HCT116 (cell line): ENCODE results near the gene NID2. TPM values are rescaled to one million over a fixed set of nuclear protein-coding genes. Genes with fewer than 3 reads are reported as not detected.

ENCODE experiments used
- ATAC-seq: fragments of 200-7000 bp; cut with Tn5 transposase; 2 replicates; pipeline ENCODE4 v1.9.1; 2020; ENCODE audit warnings: mild to moderate bottlenecking, moderate library complexity
- BruUV-seq: library from RNA; stranded (reverse); fragments of 400-500 nt; replicated peaks from 2 replicates; lab custom pipeline; 2021; lab: Mats Ljungman, UMichigan
- CTCF ChIA-PET: fragments of 300-600 bp; sonication (Branson Sonifier 250); formaldehyde crosslinking; loops from one replicate; lab custom pipeline; 2021; ENCODE audit warnings: antibody characterized with exemption; lab: Charles Lee
- POLR2A ChIA-PET: fragments of 300-600, 350-600 bp; sonication (Branson Sonifier 250); formaldehyde crosslinking; loops from one replicate; lab custom pipeline; 2021; ENCODE audit warnings: antibody characterized with exemption; lab: Charles Lee
- RAD21 ChIA-PET, 2 experiments: fragments of 300-600 bp; sonication (Branson Sonifier 250); formaldehyde crosslinking; loops; one replicate each; lab custom pipeline; 2023; ENCODE audit warnings: low total read pairs in 2 of 2; ENCODE audit not compliant: uncharacterized antibody in 2 of 2, unreplicated experiment in 2 of 2, low non-redundant PET in 1 of 2; lab: Charles Lee
- DNase-seq: peaks from one replicate; pipeline ENCODE4 v3.0.0-alpha.2; 2010; ENCODE audit warnings: low read depth, low spot score
- H2AFZ ChIP-seq: fragments of 200-600 bp; shearing (Covaris generic), sonication (generic); 2 replicates; pipeline ENCODE4 v1.6.1; 2017; ENCODE audit warnings: low read depth, mixed run types, mixed read lengths, antibody characterized with exemption, low read length; ENCODE audit not compliant: poor library complexity, severe bottlenecking
- H3K27ac ChIP-seq: 2 replicates; pipeline ENCODE4 v1.5.1; 2012; ENCODE audit warnings: low read depth, low read length
- H3K27me3 ChIP-seq: fragments of 200-600 bp; sonication (generic); 2 replicates; pipeline ENCODE4 v1.6.1; 2016; ENCODE audit warnings: mixed run types, low read length, mixed read lengths; ENCODE audit not compliant: insufficient read depth
- H3K36me3 ChIP-seq, 2 experiments: fragments of 200-500 bp in 1 of 2; fragments of 200-600 bp in 1 of 2; sonication (Bioruptor generic) in 1 of 2; sonication (generic) in 1 of 2; 2 replicates each; pipeline versions ENCODE4 v1.5.1 to v1.6.1; 2014 to 2016; ENCODE audit warnings: low read length in 2 of 2, inconsistent platforms in 1 of 2, mixed read lengths in 1 of 2, mixed run types in 1 of 2; ENCODE audit not compliant: insufficient read depth in 2 of 2, control insufficient read depth in 1 of 2
- H3K4me1 ChIP-seq, 2 experiments: fragments of 200-600 bp in 1 of 2; sonication (generic) in 1 of 2; 2 replicates each; pipeline versions ENCODE4 v1.5.1 to v1.6.1; 2012 to 2017; ENCODE audit warnings: low read length in 2 of 2, inconsistent platforms in 1 of 2, mild to moderate bottlenecking in 1 of 2, mixed read lengths in 1 of 2, mixed run types in 1 of 2, moderate library complexity in 1 of 2; ENCODE audit not compliant: insufficient read depth in 2 of 2, control insufficient read depth in 1 of 2
- H3K4me2 ChIP-seq: fragments of 200-600 bp; sonication (generic); 2 replicates; pipeline ENCODE4 v1.6.1; 2017; ENCODE audit warnings: mixed run types, low read length, mixed read lengths
- H3K4me3 ChIP-seq, 2 experiments: fragments of 200-600 bp in 1 of 2; sonication (generic) in 1 of 2; replicated peaks in 1 of 2; 2 replicates each; pipeline ENCODE4 v1.5.1; 2011 to 2016; ENCODE audit warnings: low read length in 2 of 2, control low read depth in 1 of 2, low read depth in 1 of 2, mild to moderate bottlenecking in 1 of 2, mixed read lengths in 1 of 2, mixed run types in 1 of 2
- H3K79me2 ChIP-seq: fragments of 200-600 bp; sonication (generic); 2 replicates; pipeline ENCODE4 v1.6.1; 2017; ENCODE audit warnings: mild to moderate bottlenecking, mixed run types, low read length, moderate library complexity, mixed read lengths; ENCODE audit not compliant: insufficient read depth
- H3K9ac ChIP-seq: fragments of 200-600 bp; sonication (generic); 2 replicates; pipeline ENCODE4 v1.6.1; 2016; ENCODE audit warnings: low read length, mixed read lengths
- H3K9me2 ChIP-seq: fragments of 200-600 bp; sonication (generic), shearing (Covaris generic); 2 replicates; pipeline ENCODE4 v1.6.1; 2017; ENCODE audit warnings: mixed run types, mild to moderate bottlenecking, moderate library complexity; ENCODE audit not compliant: insufficient read depth
- H3K9me3 ChIP-seq, 2 experiments: fragments of 200-500 bp in 1 of 2; fragments of 200-600 bp in 1 of 2; sonication (Bioruptor generic) in 1 of 2; sonication (generic) in 1 of 2; 2 replicates each; pipeline ENCODE4 v1.6.1; 2014 to 2017; ENCODE audit warnings: low read length in 2 of 2, mixed read lengths in 2 of 2, inconsistent platforms in 1 of 2, low read depth in 1 of 2, mild to moderate bottlenecking in 1 of 2, mixed run types in 1 of 2, moderate library complexity in 1 of 2; ENCODE audit not compliant: control insufficient read depth in 1 of 2, insufficient read depth in 1 of 2
- H4K20me1 ChIP-seq: fragments of 200-600 bp; sonication (generic), shearing (Covaris generic); 2 replicates; pipeline ENCODE4 v1.6.1; 2017; ENCODE audit warnings: mixed run types, mild to moderate bottlenecking, moderate library complexity; ENCODE audit not compliant: insufficient read depth
- ATF3 ChIP-seq: IDR thresholded peaks from 2 replicates; pipeline ENCODE4 v1.6.1; 2012
- CEBPB ChIP-seq: IDR thresholded peaks from 2 replicates; pipeline ENCODE4 v1.6.1; 2012; ENCODE audit warnings: low read depth
- JUND ChIP-seq: IDR thresholded peaks from 2 replicates; pipeline ENCODE4 v1.6.1; 2012
- POLR2A ChIP-seq: IDR thresholded peaks from 2 replicates; pipeline ENCODE4 v1.7.0; 2011; ENCODE audit warnings: borderline replicate concordance; ENCODE audit not compliant: insufficient read depth, insufficient read length; ENCODE audit errors: extremely low read depth
- POLR2AphosphoS5 ChIP-seq: IDR thresholded peaks from 2 replicates; pipeline ENCODE4 v1.6.1; 2011; ENCODE audit warnings: mild to moderate bottlenecking, low read depth, low read length, moderate library complexity
- REST ChIP-seq: IDR thresholded peaks from 2 replicates; pipeline ENCODE4 v1.6.1; 2012; ENCODE audit warnings: low read depth
- SIN3A ChIP-seq: IDR thresholded peaks from 2 replicates; pipeline ENCODE4 v1.6.1; 2012; ENCODE audit warnings: low read depth
- SP1 ChIP-seq: IDR thresholded peaks from 2 replicates; pipeline ENCODE4 v1.6.1; 2012; ENCODE audit warnings: low read depth
- SRF ChIP-seq: IDR thresholded peaks from 2 replicates; pipeline ENCODE4 v1.6.1; 2012; ENCODE audit warnings: low read depth
- TCF7L2 ChIP-seq: IDR thresholded peaks from 2 replicates; pipeline ENCODE4 v1.7.0; 2011; ENCODE audit warnings: borderline replicate concordance, inconsistent platforms; ENCODE audit not compliant: insufficient read depth, insufficient read length; ENCODE audit errors: extremely low read depth
- ZBTB33 ChIP-seq: IDR thresholded peaks from 2 replicates; pipeline ENCODE4 v1.6.1; 2011; ENCODE audit warnings: mild to moderate bottlenecking, low read length, moderate library complexity; ENCODE audit not compliant: insufficient replicate concordance; ENCODE audit errors: extremely low read depth
- ZNF274 ChIP-seq: fragments of 200-500 bp; sonication (Bioruptor generic); IDR thresholded peaks from 2 replicates; pipeline ENCODE4 v1.6.1; 2014; ENCODE audit warnings: mild to moderate bottlenecking, low read depth, low read length, inconsistent platforms
- intact Hi-C: fragments of 100-400 bp; cut with micrococcal nuclease; formaldehyde crosslinking; loops from 2 replicates; pipeline ENCODE4 v1.10.0; 2022
- total RNA-seq: library from RNA; stranded (reverse); gene quantifications from one replicate; pipeline ENCODE4 v1.2.1, GENCODE V29; 2021; ENCODE audit not compliant: unreplicated experiment

Gene NID2
- total RNA-seq, 1 experiment from 2014 or later: 0.84 TPM

GRCh38 chr14:52048641-52049204 lies 20.1 kb downstream of the NID2 start:
- no peak overlapping the region for H3K27ac ChIP-seq
- RAD21 ChIA-PET: no interaction called here
- ATAC-seq (no peak), DNase-seq (no peak)
- H3K4me3 ChIP-seq: no peak overlapping the region
- no peaks in the 10 kb centered on the region for H3K36me3 ChIP-seq
- CTCF ChIA-PET: no interaction called here
- POLR2A ChIA-PET: no interaction called here
- TF ChIP-seq SIN3A (no peak), ZNF274 (no peak), JUND (no peak), ZBTB33 (no peak), SP1 (no peak), POLR2AphosphoS5 (no peak), ATF3 (no peak), REST (no peak), SRF (no peak), TCF7L2 (no peak), POLR2A (no peak), CEBPB (no peak)
- BruUV-seq: no TSS peak
- H2AFZ ChIP-seq: no peak overlapping the region
- no peaks in the 10 kb centered on the region for H3K27me3 ChIP-seq
- H3K79me2 ChIP-seq: no peaks in the 10 kb centered on the region
- intact Hi-C loops: no loop called here
- peaks cover 0 to 8% of the 10 kb centered on the region in 2 experiments; a peak in 1 of 4 replicates for H3K4me1 ChIP-seq
- no peak overlapping the region for H3K9ac ChIP-seq
- no peaks in the 10 kb centered on the region for H3K9me3 ChIP-seq
- no peaks in the 10 kb centered on the region for H4K20me1 ChIP-seq
- H3K4me2 ChIP-seq: no peak overlapping the region
- no peaks in the 10 kb centered on the region for H3K9me2 ChIP-seq
